SU-DHL-6 (cell line): ENCODE results near the gene PIGX.

Source experiments
- H2AFZ ChIP-seq: fragments of 200-600 bp; sonication (generic); 2 replicates; pipeline ENCODE4 v1.6.1; 2014; ENCODE audit warnings: low read depth, mild to moderate bottlenecking, moderate library complexity, mixed read lengths, antibody characterized with exemption, low read length; ENCODE audit not compliant: severe bottlenecking
- H3F3A ChIP-seq: fragments of 200-600 bp; shearing (Covaris generic); 2 replicates; pipeline ENCODE4 v1.6.0; 2016; ENCODE audit warnings: antibody characterized with exemption, mild to moderate bottlenecking; ENCODE audit not compliant: insufficient read depth
- H3K27ac ChIP-seq: fragments of 200-600 bp; sonication (generic); 2 replicates; pipeline ENCODE4 v1.5.1; 2016; ENCODE audit warnings: low read depth, mild to moderate bottlenecking, low read length, moderate library complexity, mixed read lengths
- H3K27me3 ChIP-seq: fragments of 200-600 bp; sonication (generic), shearing (Covaris generic); 2 replicates; pipeline ENCODE4 v1.6.0; 2014; ENCODE audit warnings: mild to moderate bottlenecking, low read length
- H3K36me3 ChIP-seq: fragments of 200-600 bp; sonication (generic); 2 replicates; pipeline ENCODE4 v1.6.1; 2014; ENCODE audit warnings: mild to moderate bottlenecking, low read length, mixed read lengths
- H3K4me2 ChIP-seq: fragments of 300-600, 200-600 bp; shearing (Covaris generic), sonication (generic); 2 replicates; pipeline ENCODE4 v1.6.0; 2014; ENCODE audit warnings: low read length, low read depth, mild to moderate bottlenecking; ENCODE audit not compliant: poor library complexity, severe bottlenecking
- H3K4me3 ChIP-seq: fragments of 200-600 bp; sonication (generic); 2 replicates; pipeline ENCODE4 v1.5.1; 2014; ENCODE audit warnings: antibody characterized with exemption, low read length, mild to moderate bottlenecking, mixed read lengths; ENCODE audit not compliant: insufficient read depth, poor library complexity, severe bottlenecking
- H3K79me2 ChIP-seq: fragments of 200-600 bp; sonication (generic); 2 replicates; pipeline ENCODE4 v1.6.1; 2014; ENCODE audit warnings: mild to moderate bottlenecking, low read length, moderate library complexity; ENCODE audit not compliant: insufficient read depth
- H3K9ac ChIP-seq: fragments of 200-600 bp; sonication (generic); 2 replicates; pipeline ENCODE4 v1.7.0; 2014; ENCODE audit warnings: mild to moderate bottlenecking, low read length
- H3K9me2 ChIP-seq: fragments of 200-600 bp; sonication (generic); replicated peaks from 2 replicates; pipeline ENCODE4 v1.6.1; 2014; ENCODE audit warnings: low read length; ENCODE audit not compliant: insufficient read depth
- H3K9me3 ChIP-seq: fragments of 200-600 bp; sonication (generic); 2 replicates; pipeline ENCODE4 v1.6.1; 2014; ENCODE audit warnings: low read length, mixed read lengths; ENCODE audit not compliant: insufficient read depth
- H4K20me1 ChIP-seq: fragments of 200-600 bp; sonication (generic); 2 replicates; pipeline ENCODE4 v1.6.1; 2014; ENCODE audit warnings: low read depth, mild to moderate bottlenecking, antibody characterized with exemption, low read length, moderate library complexity, mixed read lengths
- CTCF ChIP-seq: fragments of 200-600 bp; sonication (generic); IDR thresholded peaks from one replicate; pipeline ENCODE4 v1.5.1; 2017; ENCODE audit warnings: antibody characterized with exemption, mild to moderate bottlenecking, low read length, moderate library complexity; ENCODE audit not compliant: insufficient read depth, poor library complexity, severe bottlenecking
- EZH2phosphoT487 ChIP-seq: fragments of 200-600 bp; sonication (generic), shearing (Covaris generic); conservative IDR thresholded peaks from 2 replicates; pipeline ENCODE4 v1.6.1; 2018; ENCODE audit warnings: mild to moderate bottlenecking, antibody characterized with exemption, low read length, moderate library complexity, mixed read lengths

The PIGX gene

GRCh38 chr3:196706327-196706726 lies 5.8 kb upstream of the PIGX start:
- H3F3A ChIP-seq = no peaks in the 10 kb centered on the region
- no peaks in the 10 kb centered on the region for H3K27me3 ChIP-seq
- no peaks in the 10 kb centered on the region for H3K36me3 ChIP-seq
- TF ChIP-seq EZH2phosphoT487 = no peak
- no peak for TF ChIP-seq CTCF
- H2AFZ ChIP-seq = no peak overlapping the region
- H4K20me1 ChIP-seq = no peaks in the 10 kb centered on the region
- H3K9me3 ChIP-seq = no peaks in the 10 kb centered on the region
- H3K9me2 ChIP-seq = no peaks in the 10 kb centered on the region
- no peak overlapping the region for H3K27ac ChIP-seq
- no peaks in the 10 kb centered on the region for H3K79me2 ChIP-seq
- no peak overlapping the region for H3K4me2 ChIP-seq
- H3K9ac ChIP-seq = no peak overlapping the region
- no peak overlapping the region for H3K4me3 ChIP-seq

- Histone ChIP-seq H3K9ac (no peak overlapping the region), H4K20me1 (no peaks in the 10 kb centered on the region), H2AFZ (no peak overlapping the region), H3K4me3 (no peak overlapping the region), H3K9me2 (no peaks in the 10 kb centered on the region), H3K9me3 (no peaks in the 10 kb centered on the region), H3K4me2 (no peak overlapping the region), H3F3A (no peaks in the 10 kb centered on the region), H3K27me3 (no peaks in the 10 kb centered on the region), H3K79me2 (no peaks in the 10 kb centered on the region), H3K27ac (no peak overlapping the region), H3K36me3 (no peaks in the 10 kb centered on the region)
- TF ChIP-seq CTCF = no peak
- no peak for TF ChIP-seq EZH2phosphoT487
Observed at GRCh38 chr3:196706731-196707130, 5.4 kb upstream of the PIGX start.

GRCh38 chr3:196707566-196707965 lies 4.6 kb upstream of the PIGX start:
- Histone ChIP-seq H3F3A (no peaks in the 10 kb centered on the region), H3K79me2 (no peaks in the 10 kb centered on the region; the same call in 1 of the 2 replicates), H4K20me1 (no peaks in the 10 kb centered on the region), H3K4me2 (no peak overlapping the region), H3K27ac (no peak overlapping the region), H3K36me3 (no peaks in the 10 kb centered on the region), H3K9me2 (no peaks in the 10 kb centered on the region), H3K9ac (no peak overlapping the region), H3K27me3 (no peaks in the 10 kb centered on the region), H2AFZ (no peak overlapping the region), H3K4me3 (no peak overlapping the region), H3K9me3 (no peaks in the 10 kb centered on the region)
- no peak for TF ChIP-seq EZH2phosphoT487
- no peak for TF ChIP-seq CTCF

- H3F3A ChIP-seq = no peaks in the 10 kb centered on the region
- no peaks in the 10 kb centered on the region for H3K27me3 ChIP-seq
- H3K36me3 ChIP-seq = no peaks in the 10 kb centered on the region
- no peak overlapping the region for H3K9ac ChIP-seq
- no peaks in the 10 kb centered on the region for H3K9me2 ChIP-seq
- no peak overlapping the region for H3K4me2 ChIP-seq
- H3K27ac ChIP-seq = no peak overlapping the region
- H4K20me1 ChIP-seq = no peaks in the 10 kb centered on the region
- TF ChIP-seq CTCF = no peak
- H2AFZ ChIP-seq = no peak overlapping the region
- no peaks in the 10 kb centered on the region; the same call in 1 of the 2 replicates for H3K79me2 ChIP-seq
- no peak overlapping the region for H3K4me3 ChIP-seq
- no peaks in the 10 kb centered on the region for H3K9me3 ChIP-seq
Observed at GRCh38 chr3:196708467-196708866, 3.7 kb upstream of the PIGX start.
